H9 (cell line): ENCODE results near the gene RABL6. TPM values are rescaled to one million over a fixed set of nuclear protein-coding genes. Genes with fewer than 3 reads are reported as not detected.
A peak's percentile ranks its signal among the peaks of the same experiment; 100 is the strongest.

Source experiments
- DNase-seq: peaks from one replicate; pipeline ENCODE4 v3.0.0-alpha.2; 2017
- H2AFZ ChIP-seq: one replicate; pipeline ENCODE4 v1.6.1; 2013; ENCODE audit warnings: mild to moderate bottlenecking, low read length, control low read depth, moderate library complexity
- H2AK5ac ChIP-seq: 2 replicates; pipeline ENCODE4 v1.6.1; 2013; ENCODE audit warnings: low read length, control low read depth, mixed read lengths; ENCODE audit not compliant: insufficient read length
- H2BK120ac ChIP-seq: one replicate; pipeline ENCODE4 v1.6.1; 2013; ENCODE audit warnings: low read depth, mild to moderate bottlenecking, low read length, control low read depth, inconsistent platforms; ENCODE audit not compliant: poor library complexity, severe bottlenecking
- H2BK12ac ChIP-seq: 2 replicates; pipeline ENCODE4 v1.6.1; 2013; ENCODE audit warnings: low read length, control low read depth, mixed read lengths, low read depth; ENCODE audit not compliant: insufficient read length
- H2BK15ac ChIP-seq: 2 replicates; pipeline ENCODE4 v1.6.1; 2013; ENCODE audit warnings: low read depth, low read length, control low read depth
- H2BK20ac ChIP-seq: one replicate; pipeline ENCODE4 v1.6.1; 2013; ENCODE audit warnings: low read depth, mild to moderate bottlenecking, low read length, control low read depth, inconsistent platforms; ENCODE audit not compliant: poor library complexity, severe bottlenecking
- H2BK5ac ChIP-seq: 2 replicates; pipeline ENCODE4 v1.6.1; 2013; ENCODE audit warnings: low read length, control low read depth, mixed read lengths; ENCODE audit not compliant: insufficient read length
- H3K14ac ChIP-seq: 2 replicates; pipeline ENCODE4 v1.6.1; 2013; ENCODE audit warnings: low read length, control low read depth; ENCODE audit not compliant: insufficient read depth
- H3K18ac ChIP-seq: 2 replicates; pipeline ENCODE4 v1.6.1; 2013; ENCODE audit warnings: low read depth, mild to moderate bottlenecking, mixed read lengths, low read length, control low read depth; ENCODE audit not compliant: insufficient read length
- H3K23ac ChIP-seq: 2 replicates; pipeline ENCODE4 v1.6.1; 2013; ENCODE audit warnings: low read length, control low read depth, mixed read lengths, low read depth; ENCODE audit not compliant: insufficient read length
- H3K23me2 ChIP-seq: 2 replicates; pipeline ENCODE4 v1.6.1; 2013; ENCODE audit warnings: low read depth, mild to moderate bottlenecking, mixed read lengths, low read length, control low read depth; ENCODE audit not compliant: insufficient read length, poor library complexity, severe bottlenecking
- H3K27ac ChIP-seq: 2 replicates; pipeline ENCODE4 v1.5.1; 2013; ENCODE audit warnings: low read length, control low read depth, mixed read lengths, low read depth; ENCODE audit not compliant: insufficient read length
- H3K27me3 ChIP-seq: 2 replicates; pipeline ENCODE4 v1.6.1; 2013; ENCODE audit warnings: low read length, control low read depth, inconsistent platforms; ENCODE audit not compliant: insufficient read depth
- H3K4ac ChIP-seq: 2 replicates; pipeline ENCODE4 v1.6.1; 2013; ENCODE audit warnings: low read depth, mild to moderate bottlenecking, control low read depth, inconsistent platforms, low read length, moderate library complexity
- H3K4me1 ChIP-seq: 2 replicates; pipeline ENCODE4 v1.6.1; 2013; ENCODE audit warnings: low read length, control low read depth, inconsistent platforms; ENCODE audit not compliant: insufficient read depth
- H3K4me2 ChIP-seq: 2 replicates; pipeline ENCODE4 v1.6.1; 2013; ENCODE audit warnings: low read length, control low read depth, mixed read lengths; ENCODE audit not compliant: insufficient read length, insufficient read depth
- H3K56ac ChIP-seq: 2 replicates; pipeline ENCODE4 v1.6.1; 2013; ENCODE audit warnings: low read depth, mild to moderate bottlenecking, mixed read lengths, low read length, control low read depth; ENCODE audit not compliant: insufficient read length
- H3K79me1 ChIP-seq: 2 replicates; pipeline ENCODE4 v1.6.1; 2013; ENCODE audit warnings: low read depth, mild to moderate bottlenecking, moderate library complexity, low read length, control low read depth, inconsistent platforms; ENCODE audit not compliant: insufficient read depth, poor library complexity, severe bottlenecking
- H3K79me2 ChIP-seq: 2 replicates; pipeline ENCODE4 v1.6.1; 2013; ENCODE audit warnings: low read length, control low read depth, inconsistent platforms; ENCODE audit not compliant: insufficient read depth
- H3K9ac ChIP-seq: 2 replicates; pipeline ENCODE4 v1.6.1; 2013; ENCODE audit warnings: low read length, control low read depth, mixed read lengths; ENCODE audit not compliant: insufficient read length; ENCODE audit errors: extremely low read depth
- H3K9me3 ChIP-seq: one replicate; pipeline ENCODE4 v1.6.1; 2013; ENCODE audit warnings: low read depth, low read length, inconsistent platforms; ENCODE audit not compliant: control insufficient read depth
- H3T11ph ChIP-seq: one replicate; pipeline ENCODE4 v1.6.1; 2013; ENCODE audit warnings: mild to moderate bottlenecking, low read length, control low read depth, inconsistent platforms
- H4K20me1 ChIP-seq: one replicate; pipeline ENCODE4 v1.6.1; 2013; ENCODE audit not compliant: control insufficient read depth, insufficient read length, insufficient read depth
- H4K5ac ChIP-seq: 2 replicates; pipeline ENCODE4 v1.6.1; 2013; ENCODE audit warnings: low read depth, mild to moderate bottlenecking, mixed read lengths, low read length, control low read depth; ENCODE audit not compliant: insufficient read length
- H4K8ac ChIP-seq: replicated peaks from 2 replicates; pipeline ENCODE4 v1.6.1; 2013; ENCODE audit warnings: low read length, control low read depth, mixed read lengths, low read depth; ENCODE audit not compliant: insufficient read length
- H4K91ac ChIP-seq: 2 replicates; pipeline ENCODE4 v1.6.1; 2013; ENCODE audit warnings: low read depth, mild to moderate bottlenecking, moderate library complexity, mixed read lengths, low read length, control low read depth; ENCODE audit not compliant: insufficient read length
- H3K27ac Mint-ChIP-seq, 3 experiments: 2 replicates in 2 of 3; 3 replicates in 1 of 3; pipeline ENCODE4 v1.8.0; 2020 to 2021; ENCODE audit warnings: mixed read lengths in 3 of 3, mild to moderate bottlenecking in 1 of 3, moderate library complexity in 1 of 3
- H3K27me3 Mint-ChIP-seq: 2 replicates; pipeline ENCODE4 v1.8.0; 2021; ENCODE audit warnings: low read depth, mild to moderate bottlenecking, moderate library complexity, mixed read lengths
- H3K36me3 Mint-ChIP-seq, 3 experiments: 2 replicates in 2 of 3; 3 replicates in 1 of 3; pipeline ENCODE4 v1.8.0; 2020 to 2021; ENCODE audit warnings: low read depth in 3 of 3, mixed read lengths in 3 of 3; ENCODE audit not compliant: insufficient read depth in 1 of 3
- H3K4me1 Mint-ChIP-seq, 2 experiments: 2 replicates each; pipeline ENCODE4 v1.8.0; 2020; ENCODE audit warnings: mixed read lengths in 2 of 2
- H3K4me3 Mint-ChIP-seq, 2 experiments: 2 replicates in 1 of 2; 3 replicates in 1 of 2; pipeline ENCODE4 v1.8.0; 2020 to 2021; ENCODE audit warnings: mild to moderate bottlenecking in 2 of 2, mixed read lengths in 2 of 2, moderate library complexity in 1 of 2
- H3K9me3 Mint-ChIP-seq, 2 experiments: 2 replicates in 1 of 2; 3 replicates in 1 of 2; pipeline ENCODE4 v1.8.0; 2020; ENCODE audit warnings: mild to moderate bottlenecking in 2 of 2, mixed read lengths in 2 of 2, moderate library complexity in 1 of 2
- WGBS: extraction: QIAGEN DNeasy Blood & Tissue Kit; methylation state at CpG from one replicate; pipeline ENCODE4 v1.1.7; 2013; ENCODE audit warnings: missing lambda C conversion rate, low lambda C conversion rate, mixed read lengths; ENCODE audit not compliant: insufficient read length; ENCODE audit errors: extremely low coverage; 5-methylcytosine and 5-hydroxymethylcytosine counted together
- total RNA-seq: library from RNA; stranded (reverse); gene quantifications from 2 replicates; pipeline ENCODE4 v1.2.1, GENCODE V29; 2021
- TF ChIP-seq, protein P1 (sequence below): fragments of 200-600 bp; sonication (generic); conservative IDR thresholded peaks from 3 replicates; pipeline ENCODE4 v1.8.0; 2021; ENCODE audit warnings: antibody characterized with exemption, mild to moderate bottlenecking

The RABL6 gene
- total RNA-seq, 1 experiment from 2014 or later: 108 TPM

DNA sequence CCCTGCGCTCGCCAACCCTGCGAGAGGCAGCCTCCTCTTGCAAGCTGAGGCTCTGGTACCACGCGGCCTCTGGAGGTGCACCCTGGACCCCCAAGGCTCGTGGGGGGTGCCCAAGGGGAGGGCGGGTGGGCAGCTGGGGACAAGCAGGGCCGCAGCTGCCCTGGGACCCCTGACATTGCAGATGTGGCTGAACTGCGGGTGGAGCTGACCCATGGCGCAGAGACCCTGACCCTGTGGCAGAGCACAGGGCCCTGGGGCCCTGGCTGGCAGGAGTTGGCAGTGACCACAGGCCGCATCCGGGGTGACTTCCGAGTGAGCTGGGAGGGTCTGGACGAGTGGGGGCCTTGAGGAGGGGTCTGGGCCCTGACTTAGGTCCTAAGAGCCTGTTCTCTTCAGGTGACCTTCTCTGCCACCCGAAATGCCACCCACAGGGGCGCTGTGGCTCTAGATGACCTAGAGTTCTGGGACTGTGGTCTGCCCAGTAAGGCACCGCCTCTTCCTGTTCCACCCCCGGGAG, 45.9 kb downstream of the RABL6 start:
- H3K56ac ChIP-seq: no peak overlapping the region
- H3K9me3 ChIP-seq: no peaks in the 10 kb centered on the region
- H2BK15ac ChIP-seq: no peak overlapping the region
- no peak overlapping the region for H2BK20ac ChIP-seq
- H3K4me1 ChIP-seq: no peaks in the 10 kb centered on the region
- Mint-ChIP-seq H3K4me3 (no peak overlapping the region), H3K27me3 (peaks cover 2% of the 10 kb centered on the region), H3K36me3 (peaks cover 0 to 12% (median 10%) of the 10 kb centered on the region in 3 experiments; a peak in 4 of 7 replicates), H3K27ac (no peak overlapping the region), H3K4me1 (peaks cover 2 to 5% of the 10 kb centered on the region in 2 experiments; a peak in 3 of 4 replicates), H3K9me3 (no peaks in the 10 kb centered on the region)
- no peak overlapping the region for H2AK5ac ChIP-seq
- no peak overlapping the region for H3K23ac ChIP-seq
- H3K27me3 ChIP-seq: no peaks in the 10 kb centered on the region
- no peak overlapping the region for H4K91ac ChIP-seq
- H2BK12ac ChIP-seq: no peak overlapping the region
- no peak overlapping the region for H3K18ac ChIP-seq
- no peak overlapping the region for H3K4me2 ChIP-seq
- no peak overlapping the region for H4K8ac ChIP-seq
- H4K5ac ChIP-seq: no peak overlapping the region
- no peak overlapping the region for H3K9ac ChIP-seq
- TF ChIP-seq, protein P1, sequence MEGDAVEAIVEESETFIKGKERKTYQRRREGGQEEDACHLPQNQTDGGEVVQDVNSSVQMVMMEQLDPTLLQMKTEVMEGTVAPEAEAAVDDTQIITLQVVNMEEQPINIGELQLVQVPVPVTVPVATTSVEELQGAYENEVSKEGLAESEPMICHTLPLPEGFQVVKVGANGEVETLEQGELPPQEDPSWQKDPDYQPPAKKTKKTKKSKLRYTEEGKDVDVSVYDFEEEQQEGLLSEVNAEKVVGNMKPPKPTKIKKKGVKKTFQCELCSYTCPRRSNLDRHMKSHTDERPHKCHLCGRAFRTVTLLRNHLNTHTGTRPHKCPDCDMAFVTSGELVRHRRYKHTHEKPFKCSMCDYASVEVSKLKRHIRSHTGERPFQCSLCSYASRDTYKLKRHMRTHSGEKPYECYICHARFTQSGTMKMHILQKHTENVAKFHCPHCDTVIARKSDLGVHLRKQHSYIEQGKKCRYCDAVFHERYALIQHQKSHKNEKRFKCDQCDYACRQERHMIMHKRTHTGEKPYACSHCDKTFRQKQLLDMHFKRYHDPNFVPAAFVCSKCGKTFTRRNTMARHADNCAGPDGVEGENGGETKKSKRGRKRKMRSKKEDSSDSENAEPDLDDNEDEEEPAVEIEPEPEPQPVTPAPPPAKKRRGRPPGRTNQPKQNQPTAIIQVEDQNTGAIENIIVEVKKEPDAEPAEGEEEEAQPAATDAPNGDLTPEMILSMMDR: peak; percentile 28; the same call in 2 of the 3 replicates
- no peak overlapping the region for H2BK120ac ChIP-seq
- DNase-seq: no peak
- no peak overlapping the region for H3K27ac ChIP-seq
- no peak overlapping the region for H3T11ph ChIP-seq
- no peak overlapping the region for H3K4ac ChIP-seq
- no peaks in the 10 kb centered on the region for H3K79me1 ChIP-seq
- no CpG with 5 or more reads among the region's 18 CpGs for WGBS
- H3K79me2 ChIP-seq: no peaks in the 10 kb centered on the region
- H3K23me2 ChIP-seq: no peaks in the 10 kb centered on the region
- H3K14ac ChIP-seq: no peak overlapping the region
- no peak overlapping the region for H2AFZ ChIP-seq
- no peak overlapping the region for H2BK5ac ChIP-seq
- H4K20me1 ChIP-seq: no peaks in the 10 kb centered on the region
